Osteocyte (in vitro differentiated cells): ENCODE measurements around the gene CCNF. TPM values are rescaled to one million over a fixed set of nuclear protein-coding genes. Genes with fewer than 3 reads are reported as not detected.

Experiments used
- DNase-seq: peaks from one replicate; pipeline ENCODE4 v3.0.0; 2021; ENCODE audit warnings: mixed read lengths; ENCODE audit not compliant: unreplicated experiment; ENCODE audit errors: extremely low spot score
- H3K27ac Mint-ChIP-seq: one replicate; pipeline ENCODE4 v1.8.0; 2021; ENCODE audit warnings: mild to moderate bottlenecking, mixed read lengths; ENCODE audit not compliant: unreplicated experiment
- H3K27me3 Mint-ChIP-seq: one replicate; pipeline ENCODE4 v1.8.0; 2021; ENCODE audit warnings: mixed read lengths; ENCODE audit not compliant: unreplicated experiment
- H3K36me3 Mint-ChIP-seq: one replicate; pipeline ENCODE4 v1.8.0; 2021; ENCODE audit warnings: mixed read lengths; ENCODE audit not compliant: unreplicated experiment
- H3K4me1 Mint-ChIP-seq: one replicate; pipeline ENCODE4 v1.8.0; 2021; ENCODE audit warnings: mixed read lengths; ENCODE audit not compliant: unreplicated experiment
- H3K4me3 Mint-ChIP-seq: one replicate; pipeline ENCODE4 v1.8.0; 2021; ENCODE audit warnings: mild to moderate bottlenecking, moderate library complexity, mixed read lengths; ENCODE audit not compliant: unreplicated experiment
- H3K9me3 Mint-ChIP-seq: one replicate; pipeline ENCODE4 v1.8.0; 2021; ENCODE audit warnings: mixed read lengths; ENCODE audit not compliant: unreplicated experiment
- total RNA-seq: library from RNA; stranded (reverse); gene quantifications from 2 replicates; pipeline ENCODE4 v1.2.1, GENCODE V29; 2021
- TF ChIP-seq, protein P1 (sequence below): fragments of 200-600 bp; sonication (generic); IDR thresholded peaks from 2 replicates; pipeline ENCODE4 v1.5.0; 2021; ENCODE audit warnings: antibody characterized with exemption, mild to moderate bottlenecking, moderate library complexity

Gene CCNF
- total RNA-seq, 1 donor from 2014 or later, result 10.0 TPM

DNA sequence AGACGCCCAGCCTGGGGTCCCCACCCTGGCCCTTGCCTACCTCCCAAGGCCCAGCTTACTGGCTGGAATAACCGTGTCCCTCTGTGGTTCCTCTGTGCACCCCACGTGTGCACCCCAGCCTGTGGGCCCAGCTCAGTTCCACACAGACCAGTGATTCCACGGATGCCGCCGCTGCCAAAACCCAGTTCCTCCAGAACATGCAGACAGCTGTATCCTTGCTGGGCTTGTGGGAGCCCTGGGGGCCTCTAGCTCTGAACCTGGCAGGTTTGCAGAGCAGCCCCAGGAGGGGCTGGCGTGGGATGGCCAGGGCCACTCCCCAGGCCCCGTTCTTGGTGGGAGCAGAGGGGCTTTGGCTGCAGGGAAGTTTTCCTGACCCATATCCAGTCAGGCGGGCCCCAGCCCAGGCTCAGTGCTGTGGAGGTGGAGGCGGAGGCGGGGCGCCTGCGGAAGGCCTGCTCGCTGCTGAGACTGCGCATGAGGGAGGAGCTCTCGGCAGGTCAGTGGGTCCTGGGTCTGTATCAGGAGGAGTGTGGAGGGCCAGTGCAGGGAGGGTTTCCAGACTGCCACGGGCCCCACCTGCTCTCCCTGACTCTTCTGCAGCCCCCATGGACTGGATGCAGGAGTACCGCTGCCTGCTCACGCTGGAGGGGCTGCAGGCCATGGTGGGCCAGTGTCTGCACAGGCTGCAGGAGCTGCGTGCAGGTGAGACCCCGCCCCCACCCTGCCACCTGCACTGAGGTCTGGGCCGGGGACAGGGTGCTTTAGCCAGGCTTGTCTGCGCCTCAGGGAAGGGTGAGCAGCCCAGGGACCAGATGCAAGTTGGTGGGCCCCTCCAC lies 33.0 kb downstream of the CCNF start:
- Mint-ChIP-seq H3K4me3 (no peak overlapping the region), H3K36me3 (no peaks in the 10 kb centered on the region), H3K4me1 (peaks cover 15% of the 10 kb centered on the region), H3K27ac (no peak overlapping the region), H3K27me3 (no peaks in the 10 kb centered on the region), H3K9me3 (no peaks in the 10 kb centered on the region)
- DNase-seq, result no peak
- TF ChIP-seq, protein P1, sequence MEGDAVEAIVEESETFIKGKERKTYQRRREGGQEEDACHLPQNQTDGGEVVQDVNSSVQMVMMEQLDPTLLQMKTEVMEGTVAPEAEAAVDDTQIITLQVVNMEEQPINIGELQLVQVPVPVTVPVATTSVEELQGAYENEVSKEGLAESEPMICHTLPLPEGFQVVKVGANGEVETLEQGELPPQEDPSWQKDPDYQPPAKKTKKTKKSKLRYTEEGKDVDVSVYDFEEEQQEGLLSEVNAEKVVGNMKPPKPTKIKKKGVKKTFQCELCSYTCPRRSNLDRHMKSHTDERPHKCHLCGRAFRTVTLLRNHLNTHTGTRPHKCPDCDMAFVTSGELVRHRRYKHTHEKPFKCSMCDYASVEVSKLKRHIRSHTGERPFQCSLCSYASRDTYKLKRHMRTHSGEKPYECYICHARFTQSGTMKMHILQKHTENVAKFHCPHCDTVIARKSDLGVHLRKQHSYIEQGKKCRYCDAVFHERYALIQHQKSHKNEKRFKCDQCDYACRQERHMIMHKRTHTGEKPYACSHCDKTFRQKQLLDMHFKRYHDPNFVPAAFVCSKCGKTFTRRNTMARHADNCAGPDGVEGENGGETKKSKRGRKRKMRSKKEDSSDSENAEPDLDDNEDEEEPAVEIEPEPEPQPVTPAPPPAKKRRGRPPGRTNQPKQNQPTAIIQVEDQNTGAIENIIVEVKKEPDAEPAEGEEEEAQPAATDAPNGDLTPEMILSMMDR, result no peak

DNA sequence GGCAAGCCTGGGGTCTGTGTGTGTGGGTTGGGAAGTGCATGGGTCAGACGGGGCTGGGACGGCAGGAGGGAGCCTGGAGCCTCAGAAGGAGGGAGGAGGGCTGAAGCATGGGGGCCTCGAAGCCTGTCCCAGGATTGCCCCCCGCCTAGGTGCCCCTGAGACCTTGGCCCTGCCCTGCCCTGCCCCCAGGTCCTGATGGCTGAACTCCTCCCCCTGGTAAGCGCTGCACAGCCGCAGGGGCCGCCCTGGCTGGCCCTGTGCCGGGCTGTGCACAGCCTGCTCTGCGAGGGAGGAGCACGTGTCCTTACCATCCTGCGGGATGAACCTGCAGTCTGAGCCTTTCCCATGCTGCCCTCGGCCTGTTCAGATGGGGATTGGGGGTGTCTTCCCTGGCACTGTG lies 35.1 kb downstream of the CCNF start:
- no peak for DNase-seq
- TF ChIP-seq, protein P1, result no peak
- H3K4me1 Mint-ChIP-seq, result peaks cover 17% of the 10 kb centered on the region
- no peak overlapping the region for H3K4me3 Mint-ChIP-seq
- no peak overlapping the region for H3K27ac Mint-ChIP-seq
- H3K27me3 Mint-ChIP-seq, result no peaks in the 10 kb centered on the region
- no peaks in the 10 kb centered on the region for H3K36me3 Mint-ChIP-seq
- H3K9me3 Mint-ChIP-seq, result no peaks in the 10 kb centered on the region

DNA sequence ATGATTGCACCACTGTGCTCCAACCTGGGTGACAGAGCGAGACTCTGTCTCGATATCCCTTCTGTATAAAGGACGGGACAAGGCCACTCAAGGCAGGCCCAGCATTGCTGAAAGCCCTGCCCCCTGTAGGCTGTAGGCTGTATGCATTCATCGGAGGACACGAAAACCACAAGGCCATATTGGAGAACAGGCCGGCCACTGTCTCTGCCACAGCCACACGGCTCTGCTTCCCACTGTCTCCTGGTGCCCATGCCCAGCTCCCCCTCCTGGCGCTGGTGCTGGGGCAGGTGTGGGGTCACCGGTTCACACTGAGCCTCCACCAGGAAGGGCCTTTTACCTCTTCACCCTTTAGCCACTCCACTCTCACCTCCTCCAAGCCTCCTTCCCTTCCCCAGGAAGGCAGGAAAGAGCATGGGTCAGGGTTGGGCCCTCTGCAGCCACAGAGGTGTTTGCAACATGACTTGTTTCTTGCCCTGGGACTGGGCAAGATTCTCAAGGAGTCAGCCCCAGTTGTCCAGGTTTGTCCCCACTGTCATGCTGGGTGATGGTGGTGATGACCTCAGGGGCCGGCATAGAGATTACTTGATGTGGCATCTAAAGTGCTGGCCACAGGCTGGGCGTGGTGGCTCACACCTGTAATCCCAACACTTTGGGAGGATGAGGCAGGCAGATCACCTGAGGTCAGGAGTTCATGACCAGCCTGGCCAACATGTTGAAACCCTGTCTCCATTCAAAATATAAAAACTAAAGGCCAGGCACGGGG lies 36.6 kb downstream of the CCNF start:
- Mint-ChIP-seq H3K4me3 (no peak overlapping the region), H3K9me3 (no peaks in the 10 kb centered on the region), H3K4me1 (peaks cover 24% of the 10 kb centered on the region), H3K27ac (no peak overlapping the region), H3K36me3 (no peaks in the 10 kb centered on the region), H3K27me3 (no peaks in the 10 kb centered on the region)
- no peak for DNase-seq
- TF ChIP-seq, protein P1, result peak; percentile 36

DNA sequence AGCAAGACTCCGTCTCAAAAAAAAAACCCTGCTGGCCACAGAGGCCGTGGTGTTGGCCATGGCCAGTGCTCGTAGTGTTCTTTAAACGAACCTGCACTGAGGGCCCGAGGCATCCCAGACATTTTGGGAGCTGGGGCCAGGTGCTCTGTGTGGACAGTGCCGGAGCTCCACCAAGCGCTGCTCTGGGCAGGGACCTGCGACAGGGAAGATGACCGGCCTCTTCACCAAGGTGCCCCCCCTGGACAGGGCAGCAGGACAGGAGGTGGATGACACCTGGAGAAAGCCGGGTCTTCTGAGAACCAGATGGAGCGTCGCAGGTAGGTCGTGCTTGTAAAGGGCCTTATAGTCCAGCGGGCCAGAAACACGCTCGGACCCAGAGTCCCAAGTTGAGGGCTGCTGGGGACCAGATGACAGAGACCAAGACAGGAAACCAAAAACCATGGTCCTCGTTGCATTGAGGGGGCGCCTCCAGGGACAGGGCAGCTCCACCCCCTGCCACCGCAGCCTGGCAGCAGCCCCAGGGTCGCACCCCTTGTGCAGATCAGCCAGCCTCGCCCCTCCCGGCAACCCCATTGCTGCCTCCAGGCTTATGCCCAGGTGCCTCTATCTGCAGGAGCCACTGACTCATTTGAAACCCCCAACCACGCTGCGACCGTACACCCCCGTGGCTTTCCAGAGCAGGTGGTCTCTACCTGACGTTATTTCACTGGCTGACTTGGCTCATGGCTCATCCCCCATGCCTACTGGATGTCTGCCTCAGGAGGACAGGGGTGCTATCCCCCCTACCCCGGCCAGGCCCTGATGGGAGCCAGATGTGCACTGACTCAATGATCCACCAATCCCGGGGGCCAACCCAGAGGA lies 37.6 kb downstream of the CCNF start:
- Mint-ChIP-seq H3K4me1 (peaks cover 26% of the 10 kb centered on the region), H3K9me3 (no peaks in the 10 kb centered on the region), H3K27ac (no peak overlapping the region), H3K36me3 (no peaks in the 10 kb centered on the region), H3K27me3 (no peaks in the 10 kb centered on the region), H3K4me3 (peak overlapping the region; percentile 22)
- DNase-seq, result no peak
- TF ChIP-seq, protein P1, result no peak
